Esophagus muscularis mucosa (tissue), 4 donors: ENCODE results near the gene AGAP1.

Source experiments
- CTCF ChIP-seq, 3 experiments: fragments of 200-600 bp in 2 of 3; fragments of 450-650 bp in 1 of 3; sonication (generic) in 2 of 3; IDR thresholded peaks; one replicate each; pipeline ENCODE4 v1.5.1; 2017 to 2019; ENCODE audit warnings: antibody characterized with exemption in 3 of 3, mild to moderate bottlenecking in 2 of 3, moderate library complexity in 1 of 3
- EP300 ChIP-seq: sonication (generic); formaldehyde crosslinking; IDR thresholded peaks from one replicate; pipeline ENCODE4 v1.6.1; 2017; ENCODE audit warnings: antibody characterized with exemption
- POLR2A ChIP-seq: fragments of 450-650 bp; IDR thresholded peaks from one replicate; pipeline ENCODE4 v1.6.1; 2017; ENCODE audit warnings: antibody characterized with exemption, moderate library complexity, mild to moderate bottlenecking, low read depth
- POLR2AphosphoS5 ChIP-seq, 2 donors: sonication (generic); formaldehyde crosslinking; IDR thresholded peaks; one replicate each; pipeline ENCODE4 v1.6.1; 2017; ENCODE audit warnings: antibody characterized with exemption in 2 of 2

- TF ChIP-seq CTCF (IDR thresholded peaks at IDR 0.05) (no peak), POLR2A (no peak), POLR2AphosphoS5 (IDR thresholded peaks at IDR 0.05) (no peak), EP300 (no peak)
These were observed 355.1 kb downstream of the AGAP1 start for GRCh38 chr2:235848946-235849345.
